ENCODE measurements around the gene NADK.

DNA sequence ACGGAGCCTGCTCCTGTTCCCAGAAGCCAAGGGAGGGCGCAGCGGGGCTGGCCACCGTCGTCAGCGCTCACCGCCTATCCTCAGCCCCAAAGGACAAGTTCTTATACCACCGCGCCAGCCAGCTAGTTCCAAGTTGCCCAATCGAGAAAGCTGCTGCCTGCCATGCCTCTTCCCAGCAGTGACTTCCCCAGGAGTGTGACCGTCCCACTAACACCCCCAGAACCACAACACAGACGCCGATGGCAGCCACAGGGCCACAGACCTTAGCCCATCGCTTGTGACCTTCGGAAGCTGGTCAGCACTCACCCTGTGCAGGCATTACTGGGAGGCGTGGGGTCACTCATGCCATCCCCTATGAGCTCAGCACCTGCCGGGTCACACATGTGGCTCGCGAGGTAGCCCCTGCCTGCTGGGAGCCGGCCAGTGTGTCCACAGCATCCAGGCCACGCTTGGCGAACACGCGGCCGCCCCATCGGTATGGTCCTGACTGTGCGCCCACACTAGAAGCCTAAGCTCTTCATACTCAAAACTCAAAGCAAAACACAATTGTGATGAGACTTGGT is 20.1 kb downstream of the NADK start:
- TF ChIP-seq, protein P1, sequence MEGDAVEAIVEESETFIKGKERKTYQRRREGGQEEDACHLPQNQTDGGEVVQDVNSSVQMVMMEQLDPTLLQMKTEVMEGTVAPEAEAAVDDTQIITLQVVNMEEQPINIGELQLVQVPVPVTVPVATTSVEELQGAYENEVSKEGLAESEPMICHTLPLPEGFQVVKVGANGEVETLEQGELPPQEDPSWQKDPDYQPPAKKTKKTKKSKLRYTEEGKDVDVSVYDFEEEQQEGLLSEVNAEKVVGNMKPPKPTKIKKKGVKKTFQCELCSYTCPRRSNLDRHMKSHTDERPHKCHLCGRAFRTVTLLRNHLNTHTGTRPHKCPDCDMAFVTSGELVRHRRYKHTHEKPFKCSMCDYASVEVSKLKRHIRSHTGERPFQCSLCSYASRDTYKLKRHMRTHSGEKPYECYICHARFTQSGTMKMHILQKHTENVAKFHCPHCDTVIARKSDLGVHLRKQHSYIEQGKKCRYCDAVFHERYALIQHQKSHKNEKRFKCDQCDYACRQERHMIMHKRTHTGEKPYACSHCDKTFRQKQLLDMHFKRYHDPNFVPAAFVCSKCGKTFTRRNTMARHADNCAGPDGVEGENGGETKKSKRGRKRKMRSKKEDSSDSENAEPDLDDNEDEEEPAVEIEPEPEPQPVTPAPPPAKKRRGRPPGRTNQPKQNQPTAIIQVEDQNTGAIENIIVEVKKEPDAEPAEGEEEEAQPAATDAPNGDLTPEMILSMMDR (IDR thresholded peaks at IDR 0.05): no peak
- no peak for TF ChIP-seq POLR2A (IDR thresholded peaks at IDR 0.05)
- TF ChIP-seq POLR2AphosphoS5 (IDR thresholded peaks at IDR 0.05; ENCODE audit: insufficient read depth in 1 of 2, low read depth in 1 of 2): no peak

All from vagina (tissue), 2 donors.